Hematopoietic multipotent progenitor cell treated with erythropoietin and hydrocortisone succinate and interleukin-3 and kit ligand, for 6 days (in vitro differentiated cells): ENCODE data around the gene LCN12.

Experiments
- DNase-seq: peaks from one replicate; pipeline ENCODE4 v3.0.0-alpha.2; 2015

Gene LCN12

DNA sequence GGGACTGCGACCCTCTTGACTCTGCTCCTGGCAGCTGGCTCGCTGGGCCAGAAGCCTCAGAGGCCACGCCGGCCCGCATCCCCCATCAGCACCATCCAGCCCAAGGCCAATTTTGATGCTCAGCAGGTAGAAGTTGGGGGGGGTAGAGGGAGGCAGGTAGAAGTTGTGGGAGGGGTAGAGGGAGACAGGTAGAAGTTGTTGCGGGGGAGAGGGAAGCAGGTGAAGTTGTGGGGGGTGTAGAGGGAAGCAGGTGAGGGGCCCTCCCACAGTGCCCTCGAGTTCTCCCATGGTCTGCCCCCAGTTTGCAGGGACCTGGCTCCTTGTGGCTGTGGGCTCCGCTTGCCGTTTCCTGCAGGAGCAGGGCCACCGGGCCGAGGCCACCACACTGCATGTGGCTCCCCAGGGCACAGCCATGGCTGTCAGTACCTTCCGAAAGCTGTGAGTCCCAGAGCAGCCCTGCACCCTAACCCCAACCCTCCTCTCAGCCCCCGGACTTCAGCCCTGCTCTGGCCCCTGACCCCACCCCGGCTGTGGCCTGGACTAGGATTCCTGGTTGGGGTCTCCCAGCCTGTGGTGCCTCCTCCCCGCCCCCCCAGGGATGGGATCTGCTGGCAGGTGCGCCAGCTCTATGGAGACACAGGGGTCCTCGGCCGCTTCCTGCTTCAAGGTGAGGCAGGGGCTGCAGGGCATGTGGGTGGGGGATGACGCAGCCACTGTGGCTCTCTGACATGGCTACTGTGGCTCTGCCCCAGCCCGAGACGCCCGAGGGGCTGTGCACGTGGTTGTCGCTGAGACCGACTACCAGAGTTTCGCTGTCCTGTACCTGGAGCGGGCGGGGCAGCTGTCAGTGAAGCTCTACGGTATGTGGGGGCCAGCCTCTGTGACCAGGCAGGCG lies 6.5 kb upstream of the LCN12 start:
- DNase-seq, result no peak

DNA sequence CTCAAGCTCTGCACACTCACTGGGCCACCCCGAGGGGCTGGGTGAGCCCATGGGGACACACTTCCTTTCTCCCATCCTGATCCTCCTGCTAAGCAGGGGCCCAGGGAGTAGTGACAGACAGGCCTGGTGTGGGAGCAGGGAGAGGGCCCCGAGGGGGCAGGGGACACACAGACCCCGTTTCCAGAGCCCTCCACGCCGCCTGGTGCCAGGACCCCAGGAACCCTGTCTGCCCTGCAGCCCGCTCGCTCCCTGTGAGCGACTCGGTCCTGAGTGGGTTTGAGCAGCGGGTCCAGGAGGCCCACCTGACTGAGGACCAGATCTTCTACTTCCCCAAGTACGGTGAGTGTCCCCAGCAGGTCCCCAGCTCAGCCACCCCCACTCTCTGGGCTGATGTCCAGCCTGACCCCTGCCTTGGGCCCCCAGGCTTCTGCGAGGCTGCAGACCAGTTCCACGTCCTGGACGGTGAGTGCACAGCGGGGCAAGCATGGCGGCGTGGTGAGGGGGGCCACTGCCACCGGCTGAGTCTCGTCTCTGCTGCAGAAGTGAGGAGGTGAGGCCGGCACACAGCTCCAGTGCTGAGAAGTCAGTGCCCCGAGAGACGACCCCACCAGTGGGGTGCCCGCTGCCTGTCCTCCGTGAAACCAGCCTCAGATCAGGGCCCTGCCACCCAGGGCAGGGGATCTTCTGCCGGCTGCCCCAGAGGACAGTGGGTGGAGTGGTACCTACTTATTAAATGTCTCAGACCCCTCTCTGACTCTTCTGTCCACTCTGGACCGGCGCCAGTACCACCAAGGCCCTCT lies 5.6 kb upstream of the LCN12 start:
- DNase-seq, result no peak

DNA sequence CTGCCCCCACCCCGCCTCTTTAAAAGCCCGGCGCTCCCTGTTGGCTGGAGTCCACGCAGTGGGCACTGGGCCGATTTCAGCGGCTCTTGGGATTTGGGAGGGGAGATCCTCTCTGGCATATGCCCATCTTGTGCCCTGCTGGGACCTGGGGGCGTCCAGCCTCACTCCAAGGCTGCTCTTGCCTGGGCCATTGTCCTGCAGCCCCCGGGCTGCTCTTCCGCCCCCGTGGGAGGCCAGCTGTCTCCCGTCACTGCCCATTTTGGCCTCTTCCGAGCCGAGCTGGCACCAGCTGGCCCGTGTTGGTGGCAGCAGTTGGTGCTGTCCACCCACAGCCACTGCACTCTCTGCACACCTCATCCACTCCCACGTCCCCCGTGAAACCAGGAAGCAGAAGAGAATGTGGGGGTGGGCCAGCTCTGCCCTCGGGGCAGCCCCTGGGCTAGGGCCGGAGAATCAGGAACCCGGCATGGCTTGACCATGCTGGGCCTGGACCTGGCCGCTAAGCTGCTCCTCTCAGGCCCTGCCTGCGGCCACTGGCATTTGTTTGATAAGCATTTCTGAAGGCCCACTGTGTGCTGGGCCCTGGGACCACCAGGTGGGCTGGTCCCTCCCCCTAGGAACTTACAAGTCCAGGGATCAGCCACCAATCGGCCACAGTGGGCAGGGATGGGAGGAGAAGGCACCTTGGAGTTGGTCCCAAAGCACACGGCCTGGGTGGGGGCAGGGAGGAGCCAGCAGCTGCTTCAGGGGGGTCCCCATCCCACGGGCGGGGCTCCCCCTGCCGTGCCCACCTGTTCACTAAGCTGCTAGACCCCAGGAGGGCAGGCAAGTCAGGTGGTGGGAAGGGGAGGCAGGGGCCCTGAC lies 4.8 kb upstream of the LCN12 start:
- DNase-seq, result no peak

DNA sequence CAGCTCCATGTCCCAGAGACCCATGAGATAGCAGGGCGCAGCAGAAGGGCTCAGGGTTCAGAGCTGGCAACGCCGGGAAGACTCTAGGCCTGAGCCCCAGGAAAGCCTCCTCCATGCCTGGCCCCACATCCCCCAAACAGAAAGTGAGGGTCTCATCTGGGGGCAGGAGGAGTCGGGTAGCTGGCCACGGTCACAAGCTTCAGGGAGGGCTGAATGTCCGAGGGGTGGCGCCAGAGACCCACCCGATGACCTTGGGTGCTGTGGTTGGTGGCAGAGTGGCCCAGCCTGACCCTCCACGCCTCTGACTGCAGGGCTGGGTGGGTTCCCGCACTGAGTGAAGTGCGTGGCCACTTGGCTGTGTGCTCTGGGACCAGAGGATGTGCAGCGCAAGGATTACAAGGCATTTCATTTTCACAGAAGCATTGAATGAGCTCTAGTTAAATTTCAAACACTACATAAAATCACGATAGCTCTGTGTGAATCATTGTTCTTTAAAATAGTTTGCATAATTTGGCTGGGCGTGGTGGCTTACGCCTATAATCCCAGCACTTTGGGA lies 4.0 kb upstream of the LCN12 start:
- DNase-seq, result peak; percentile 67

DNA sequence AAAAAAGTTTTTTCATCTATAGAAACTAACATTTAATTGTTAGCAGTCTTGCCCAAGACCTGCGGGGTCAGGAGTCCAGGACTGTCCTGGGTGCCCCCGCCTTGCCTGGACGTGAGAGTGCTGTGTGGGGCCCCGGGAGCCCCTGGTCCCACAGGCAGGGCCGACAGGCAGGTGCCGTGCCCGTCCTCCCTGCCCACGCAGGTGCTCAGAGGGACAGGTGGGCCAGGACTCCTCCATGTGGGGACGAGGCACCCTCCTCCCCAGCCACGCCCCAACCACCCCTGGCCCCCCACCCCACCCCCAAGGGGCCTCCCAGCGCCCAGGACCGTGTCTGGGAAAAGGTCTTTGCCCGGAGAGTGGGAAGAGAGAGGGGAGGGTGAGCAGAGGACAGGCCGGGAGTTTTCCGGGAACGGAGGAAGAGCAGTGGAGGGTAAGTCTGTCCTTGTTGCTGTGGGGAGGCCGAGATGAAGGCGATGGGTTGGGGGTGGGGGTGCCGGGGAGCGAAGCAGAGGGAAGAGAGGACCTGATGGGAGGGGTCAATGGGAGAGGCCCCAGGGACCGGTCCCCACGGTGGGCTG lies 2.7 kb upstream of the LCN12 start:
- DNase-seq, result no peak

DNA sequence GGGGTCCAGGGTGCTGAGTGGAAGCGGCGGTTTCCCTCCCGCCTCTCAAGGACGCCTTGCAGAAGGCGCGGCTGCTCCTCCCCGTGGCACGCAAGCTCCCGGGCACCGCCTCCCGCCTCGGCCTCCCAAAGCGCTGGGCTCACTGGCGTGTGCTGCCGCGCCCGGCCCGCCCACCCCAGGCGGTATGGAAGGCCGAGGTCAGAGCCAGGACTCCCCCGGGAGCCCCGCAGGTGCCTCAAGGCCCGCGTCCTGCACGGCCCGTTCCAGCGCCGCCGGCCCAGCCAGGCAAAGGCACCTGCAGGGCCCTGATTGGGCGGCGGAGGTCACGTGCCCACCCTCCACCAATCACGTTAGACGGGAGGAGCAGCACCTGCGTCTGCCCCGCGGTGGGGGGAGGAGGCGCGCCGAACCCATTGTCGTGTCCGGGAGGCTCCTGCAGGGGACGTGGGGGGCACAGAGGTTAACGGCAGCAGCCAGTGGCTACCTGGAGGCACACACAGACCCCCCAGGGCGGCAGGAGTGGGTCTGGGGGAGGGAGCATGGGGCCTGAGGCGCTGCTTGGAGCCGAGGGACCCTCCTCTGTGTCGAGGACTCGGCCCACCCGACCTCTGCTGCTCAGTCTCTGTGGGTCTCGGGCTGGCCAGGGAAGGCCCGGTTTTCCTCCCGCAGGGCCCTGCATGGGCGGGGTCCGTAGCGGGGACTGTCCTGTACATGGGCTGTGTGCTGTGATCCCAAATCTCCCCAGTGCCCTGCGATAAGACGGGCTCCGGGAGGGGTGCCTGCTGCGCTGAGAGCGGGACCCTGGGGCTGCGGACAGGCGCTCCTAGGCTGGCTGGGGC lies 2.0 kb upstream of the LCN12 start:
- DNase-seq, result peak; percentile 94

DNA sequence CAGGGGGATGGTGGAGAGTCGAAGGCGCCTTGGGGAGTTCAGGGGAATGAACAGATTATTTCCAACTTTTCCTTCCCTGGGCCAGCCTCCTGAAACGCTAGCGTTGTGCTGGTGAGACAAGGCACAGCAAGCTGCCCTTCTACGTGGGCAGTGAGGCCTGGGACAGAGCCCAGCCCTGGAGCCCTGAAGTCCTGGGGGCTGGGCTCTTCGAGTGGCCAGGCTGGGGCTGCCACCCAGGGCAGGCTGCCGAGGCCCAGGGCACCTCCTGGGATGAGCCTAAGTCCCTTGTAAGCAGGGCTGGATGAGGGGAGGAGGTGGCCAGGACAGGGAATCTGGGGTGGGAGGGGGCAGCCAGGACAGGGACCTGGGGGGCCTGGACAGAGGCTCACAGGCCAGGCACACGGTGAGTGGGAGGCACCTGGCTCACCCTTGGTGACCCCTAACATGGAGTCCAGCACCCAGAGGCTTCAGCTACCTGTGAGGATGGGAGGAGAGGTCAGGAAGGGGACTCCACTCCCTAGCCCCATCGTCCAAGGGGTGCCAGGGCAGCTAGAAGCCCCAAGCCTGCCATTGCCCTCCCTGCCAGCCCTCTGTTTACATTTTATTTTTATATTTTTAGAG lies 1.3 kb upstream of the LCN12 start:
- no peak for DNase-seq

DNA sequence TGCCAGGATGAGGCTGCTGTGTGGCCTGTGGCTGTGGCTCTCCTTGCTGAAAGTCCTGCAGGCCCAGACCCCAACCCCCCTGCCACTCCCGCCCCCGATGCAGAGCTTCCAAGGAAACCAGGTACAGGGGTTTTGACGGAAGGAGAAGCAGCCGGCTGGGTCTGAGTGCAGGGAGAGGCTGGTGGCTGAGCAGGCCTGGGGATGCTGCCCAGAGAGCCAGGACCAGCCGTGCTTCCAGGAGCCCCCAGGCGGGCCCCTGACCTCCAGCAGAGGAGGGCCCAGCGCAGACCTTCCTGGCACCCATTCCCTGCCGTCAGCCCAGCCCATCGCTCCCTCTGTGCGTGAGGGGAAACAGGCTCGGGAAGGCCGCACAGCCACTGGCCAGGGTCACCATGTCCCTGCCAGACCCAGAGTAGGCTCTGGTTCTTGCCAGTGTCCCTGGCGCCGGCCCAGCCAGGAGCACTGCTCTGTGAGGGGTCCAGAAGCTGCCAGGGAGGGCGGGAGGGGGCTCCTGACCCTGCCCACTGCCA lies 313 bp downstream of the LCN12 start:
- no peak for DNase-seq

DNA sequence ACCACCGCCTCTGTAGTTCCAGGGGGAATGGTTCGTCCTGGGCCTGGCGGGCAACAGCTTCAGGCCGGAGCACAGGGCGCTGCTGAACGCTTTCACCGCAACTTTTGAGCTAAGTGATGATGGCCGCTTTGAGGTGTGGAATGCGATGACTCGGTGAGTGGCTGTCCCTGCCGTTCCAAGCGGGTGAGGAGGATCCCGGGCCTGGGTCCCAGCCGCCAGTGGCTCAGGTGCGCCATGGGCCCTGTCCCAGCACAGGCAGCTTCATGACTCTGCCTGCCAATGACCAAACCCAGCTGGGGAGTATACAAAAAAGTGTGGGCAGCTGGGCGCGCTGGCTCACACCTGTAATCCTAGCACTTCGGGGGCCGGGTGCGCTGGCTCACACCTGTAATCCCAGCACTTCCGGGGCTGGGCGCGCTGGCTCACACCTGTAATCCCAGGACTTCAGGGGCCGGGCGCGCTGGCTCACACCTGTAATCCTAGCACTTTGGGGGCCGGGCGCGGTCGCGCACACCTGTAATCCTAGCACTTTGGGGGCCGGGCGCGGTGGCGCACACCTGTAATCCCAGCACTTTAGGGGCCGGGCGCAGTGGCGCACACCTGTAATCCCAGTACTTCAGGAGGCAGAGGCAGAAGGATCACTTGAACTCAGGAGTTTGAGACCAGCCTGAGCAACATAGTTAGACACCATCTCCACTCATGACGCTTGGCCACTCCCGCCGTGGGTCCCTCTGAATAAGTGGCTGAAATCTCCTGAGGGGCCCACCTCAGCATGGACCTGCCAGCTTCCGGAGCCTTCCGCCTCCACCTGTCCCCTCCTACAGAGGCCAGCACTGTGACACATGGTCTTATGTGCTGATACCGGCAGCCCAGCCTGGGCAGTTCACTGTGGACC lies 1.1 kb downstream of the LCN12 start:
- DNase-seq, result no peak

DNA sequence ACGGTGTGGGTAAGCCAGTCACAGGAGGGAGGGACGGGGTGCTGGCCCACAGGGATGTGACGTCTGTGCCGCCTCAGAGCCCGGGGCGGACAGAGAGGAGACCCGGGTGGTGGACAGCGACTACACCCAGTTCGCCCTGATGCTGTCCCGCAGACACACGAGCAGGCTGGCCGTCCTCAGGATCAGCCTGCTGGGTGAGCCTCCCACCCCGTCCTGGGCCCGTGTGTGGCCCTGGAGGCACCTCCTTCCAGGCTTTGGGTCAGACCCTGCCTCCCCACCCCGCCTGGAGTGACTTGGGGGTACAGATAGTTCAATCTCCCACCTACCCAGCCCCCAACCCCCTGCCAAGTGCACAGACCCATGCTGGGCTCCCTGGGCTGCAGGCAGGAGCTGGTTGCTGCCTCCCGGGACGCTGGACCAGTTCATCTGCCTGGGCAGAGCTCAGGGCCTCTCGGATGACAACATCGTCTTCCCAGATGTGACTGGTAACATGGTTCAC lies 1.7 kb downstream of the LCN12 start:
- DNase-seq, result no peak

DNA sequence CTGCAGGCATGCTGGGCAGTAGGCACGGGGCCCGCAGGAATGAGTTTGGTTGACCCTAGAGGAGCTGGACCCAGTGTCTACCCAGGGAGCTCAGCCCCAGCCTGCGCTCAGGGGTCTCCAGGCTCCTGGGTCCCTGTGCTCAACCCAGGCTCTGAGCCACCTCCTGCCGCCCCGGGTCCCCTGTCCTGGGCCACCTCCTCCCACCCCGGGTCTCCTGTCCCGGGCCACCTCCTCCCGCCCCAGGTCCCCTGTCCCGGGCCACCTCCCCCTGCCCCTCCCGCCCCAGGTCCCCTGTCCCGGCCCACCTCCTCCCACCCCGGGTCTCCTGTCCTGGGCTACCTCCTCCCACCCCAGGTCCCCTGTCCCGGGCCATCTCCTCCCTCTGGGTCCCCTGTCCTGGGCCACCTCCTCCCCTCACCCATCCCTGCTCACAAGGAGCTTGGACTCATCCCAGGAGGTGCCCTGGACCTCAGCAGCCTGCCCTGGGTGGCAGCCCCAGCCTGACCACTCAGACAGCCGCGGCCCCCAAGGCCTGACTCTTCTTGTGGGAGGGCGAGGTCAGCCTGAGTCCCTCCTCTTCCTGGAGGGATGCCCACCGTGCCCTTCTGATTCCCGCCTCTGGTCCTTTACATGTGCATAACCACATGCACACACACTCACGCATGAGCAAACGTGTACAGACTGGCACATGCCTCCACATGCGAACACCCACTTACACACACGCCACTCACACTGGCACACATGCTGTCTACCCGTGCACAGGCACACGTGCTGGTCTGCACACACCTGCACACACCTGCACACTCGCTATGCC lies 2.4 kb downstream of the LCN12 start:
- no peak for DNase-seq

DNA sequence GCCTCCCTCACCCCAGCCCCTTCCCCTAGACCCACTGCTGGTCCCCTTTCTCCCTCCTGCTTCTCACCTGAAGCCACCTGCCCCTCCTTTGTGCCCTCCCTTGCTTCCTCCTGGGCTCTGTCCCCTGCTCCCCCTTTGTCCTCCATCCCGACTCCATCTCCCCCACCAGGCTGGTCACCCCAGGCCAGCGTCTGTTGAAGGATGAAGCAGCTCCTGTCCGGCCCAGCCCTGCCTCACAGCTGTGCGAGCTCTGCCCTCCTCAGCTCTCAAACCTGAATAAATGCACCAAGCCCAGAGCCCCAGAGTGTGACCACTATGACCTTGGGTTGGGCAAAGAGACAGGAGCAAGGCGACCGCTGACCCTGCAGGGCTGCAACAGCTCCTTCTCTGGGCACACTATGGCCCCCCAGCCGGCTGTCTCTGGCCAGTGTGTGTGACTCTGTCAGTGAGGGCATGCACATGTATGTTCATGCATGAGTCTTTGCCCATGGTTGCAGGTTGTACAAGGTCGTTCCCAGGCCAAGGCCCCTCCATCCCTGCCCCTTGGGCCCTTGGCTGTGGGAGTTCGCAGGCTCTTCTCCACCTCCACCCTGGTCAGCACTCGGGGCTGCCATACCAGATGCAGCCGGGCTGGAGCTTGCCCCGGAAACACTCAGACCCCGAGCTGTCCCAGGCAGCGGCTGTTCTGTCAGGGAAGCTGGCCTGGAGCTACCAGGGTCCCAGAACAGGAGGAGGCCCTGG lies 3.3 kb downstream of the LCN12 start:
- DNase-seq, result no peak

DNA sequence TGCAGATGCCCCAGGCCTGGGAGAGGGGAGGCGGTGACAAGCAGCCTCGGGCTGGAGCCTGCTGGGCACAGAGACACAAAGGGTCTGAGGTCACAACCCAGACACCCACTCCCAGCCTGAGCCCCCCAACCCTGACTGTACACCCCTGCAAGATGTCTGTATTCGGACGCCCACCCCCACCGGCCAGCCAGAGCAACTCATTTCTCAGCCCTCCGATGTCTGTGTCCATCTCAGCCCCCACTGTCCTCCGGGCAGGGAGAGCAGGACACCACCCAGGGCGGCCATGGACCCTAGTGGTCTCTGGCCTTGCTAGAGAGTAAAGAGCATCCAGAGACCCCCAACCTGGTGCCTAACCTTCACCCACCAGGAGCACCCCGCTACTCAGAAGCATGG lies 3.9 kb downstream of the LCN12 start:
- DNase-seq, result no peak

DNA sequence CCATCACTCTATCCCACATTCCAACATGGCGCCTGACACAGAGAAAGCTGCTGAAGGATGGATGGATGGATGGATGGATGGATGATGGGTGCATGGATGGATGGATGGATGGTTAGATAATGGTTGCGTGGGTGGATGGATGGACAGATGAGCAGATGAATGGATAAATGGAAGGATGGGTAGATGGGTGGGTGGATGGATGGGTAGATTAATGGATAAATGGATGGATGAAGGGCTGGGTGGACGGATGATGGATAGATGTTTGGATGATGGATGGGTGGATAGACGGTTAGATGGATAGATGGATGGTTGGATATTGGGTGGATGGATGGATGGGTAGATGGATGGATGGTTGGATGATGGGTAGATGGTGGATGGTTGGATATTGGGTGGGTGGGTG lies 4.5 kb downstream of the LCN12 start:
- DNase-seq, result no peak

DNA sequence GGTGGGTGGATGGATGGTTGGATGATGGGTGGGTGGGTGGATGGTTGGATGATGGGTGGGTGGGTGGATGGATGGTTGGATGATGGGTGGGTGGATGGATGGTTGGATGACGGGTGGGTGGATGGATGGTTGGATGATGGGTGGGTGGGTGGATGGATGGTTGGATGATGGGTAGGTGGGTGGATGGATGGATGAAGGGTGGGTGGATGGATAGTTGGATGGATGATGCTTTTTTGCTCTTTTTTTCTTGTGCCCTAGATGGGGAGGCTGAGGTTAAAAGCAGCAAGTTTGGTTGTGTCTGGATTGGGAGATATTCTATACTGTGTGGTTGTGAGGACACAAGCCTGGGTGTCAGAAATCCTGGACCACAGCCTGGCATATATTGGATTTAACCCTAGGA lies 5.4 kb downstream of the LCN12 start:
- DNase-seq, result no peak

DNA sequence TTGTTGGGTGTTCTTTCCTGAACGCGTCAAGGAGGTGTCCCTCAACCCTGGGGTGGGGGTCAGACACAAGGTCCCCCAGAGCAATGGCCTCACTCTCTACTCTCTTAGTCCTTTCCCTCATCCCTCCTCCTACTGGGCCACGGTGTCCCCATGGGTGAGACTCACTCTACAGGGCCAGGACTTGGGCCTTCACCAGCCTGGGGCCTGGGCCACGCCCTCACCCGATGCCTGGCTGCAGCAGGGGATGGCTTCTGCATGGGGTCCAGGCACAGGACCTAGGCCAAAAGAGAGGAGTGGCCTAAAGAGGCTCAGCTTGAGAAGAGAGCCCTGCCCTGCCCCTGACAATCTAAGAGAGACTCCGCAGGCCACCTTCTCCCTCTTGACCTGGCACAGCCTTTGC lies 5.8 kb downstream of the LCN12 start:
- DNase-seq, result no peak

DNA sequence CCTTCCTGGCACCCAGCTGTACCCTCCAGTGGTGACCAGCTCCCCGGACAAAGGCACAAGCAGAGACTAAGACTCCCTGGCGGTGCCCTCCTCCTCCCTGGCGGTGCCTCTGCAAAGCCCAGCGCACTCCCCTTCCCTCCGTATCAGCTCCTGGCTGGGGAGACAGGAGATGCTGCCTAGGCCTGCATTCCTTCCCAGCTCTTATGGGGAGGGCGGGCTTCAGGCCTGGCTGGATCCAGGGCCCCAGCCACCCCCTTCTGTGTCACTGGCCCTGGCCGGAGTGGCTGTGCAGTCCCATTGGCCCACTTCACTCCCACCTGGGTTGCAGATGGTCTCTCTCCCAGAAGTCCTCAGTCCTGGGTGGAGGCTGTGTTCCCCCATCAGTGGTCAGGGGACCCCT lies 6.4 kb downstream of the LCN12 start:
- DNase-seq, result no peak
